ENCODE measurements around the gene OR51B2.
"Not testable (repeated sequence)": the region's sequence is repeated elsewhere in the genome, so short reads cannot be mapped to it uniquely, and the experiment has no call there.

Gene OR51B2, protein sequence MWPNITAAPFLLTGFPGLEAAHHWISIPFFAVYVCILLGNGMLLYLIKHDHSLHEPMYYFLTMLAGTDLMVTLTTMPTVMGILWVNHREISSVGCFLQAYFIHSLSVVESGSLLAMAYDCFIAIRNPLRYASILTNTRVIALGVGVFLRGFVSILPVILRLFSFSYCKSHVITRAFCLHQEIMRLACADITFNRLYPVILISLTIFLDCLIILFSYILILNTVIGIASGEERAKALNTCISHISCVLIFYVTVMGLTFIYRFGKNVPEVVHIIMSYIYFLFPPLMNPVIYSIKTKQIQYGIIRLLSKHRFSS

DNA sequence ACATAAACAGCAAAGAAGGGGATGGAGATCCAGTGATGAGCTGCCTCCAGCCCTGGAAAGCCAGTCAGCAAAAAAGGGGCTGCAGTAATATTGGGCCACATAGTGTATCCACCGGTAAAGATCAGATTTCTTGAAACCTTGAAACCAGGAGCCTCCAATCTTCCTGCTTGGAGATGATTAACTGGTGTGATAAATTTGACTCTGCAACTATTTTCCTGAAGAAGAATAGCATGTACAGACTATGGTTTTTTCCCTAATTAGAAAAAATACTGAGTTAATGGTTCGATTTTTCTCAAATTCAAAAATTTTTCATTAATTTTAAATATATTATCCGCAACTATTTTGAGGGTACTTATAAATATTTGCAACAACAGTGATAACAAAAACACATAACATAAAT lies at the start of gene OR51B2:
Gene OR51B2, minus strand, starts transcription at position 101 of the 400 bp plus-strand sequence. Its CDS starts 0 bp downstream, at position 101.
- DNase-seq = no peak

DNA sequence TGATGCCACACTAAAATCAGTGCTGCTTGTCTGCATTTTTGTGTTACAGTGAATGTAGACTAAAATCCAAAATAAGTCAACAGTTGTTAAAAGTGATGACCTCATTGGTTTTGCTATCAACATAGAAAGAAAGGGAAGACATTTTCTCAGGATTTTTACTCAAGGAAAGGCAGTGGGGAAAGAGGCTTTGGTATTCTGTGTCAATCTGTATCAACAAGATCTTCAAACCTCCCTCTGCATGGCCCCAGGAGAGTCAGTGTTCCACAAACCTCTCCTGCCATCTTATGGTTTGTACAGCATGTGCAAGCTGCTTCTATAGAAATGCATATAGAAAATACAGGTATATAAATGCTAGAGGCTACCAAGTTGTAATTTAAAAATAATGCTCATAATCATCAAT lies 45.7 kb upstream of the OR51B2 start:
- DNase-seq = no peak

DNA sequence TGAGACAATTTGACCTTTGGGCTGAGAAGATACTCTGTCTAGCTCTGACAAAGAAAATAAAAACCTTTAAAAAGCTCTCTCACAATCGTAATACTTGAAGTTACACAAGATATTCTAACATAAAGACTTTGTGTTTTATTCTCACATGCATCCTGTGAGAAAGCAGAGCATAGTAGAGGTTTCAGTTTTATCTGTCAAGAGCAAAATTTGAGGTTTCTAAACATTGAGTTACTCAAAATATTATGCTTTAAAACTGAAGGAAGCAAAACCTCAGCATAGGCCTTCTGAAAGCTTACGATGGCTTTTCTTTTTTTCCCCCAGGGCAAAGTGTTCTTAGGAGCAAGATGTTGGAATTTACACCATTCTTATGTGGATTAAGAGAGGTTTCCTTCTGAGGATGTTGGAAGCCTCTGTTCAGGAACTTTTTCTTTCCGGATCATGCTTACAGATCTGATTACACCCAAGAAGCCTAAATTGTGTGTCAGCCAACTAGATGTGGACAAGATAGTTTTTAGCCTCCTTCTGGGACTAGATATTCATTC lies 44.5 kb upstream of the OR51B2 start:
- DNase-seq = no peak

DNA sequence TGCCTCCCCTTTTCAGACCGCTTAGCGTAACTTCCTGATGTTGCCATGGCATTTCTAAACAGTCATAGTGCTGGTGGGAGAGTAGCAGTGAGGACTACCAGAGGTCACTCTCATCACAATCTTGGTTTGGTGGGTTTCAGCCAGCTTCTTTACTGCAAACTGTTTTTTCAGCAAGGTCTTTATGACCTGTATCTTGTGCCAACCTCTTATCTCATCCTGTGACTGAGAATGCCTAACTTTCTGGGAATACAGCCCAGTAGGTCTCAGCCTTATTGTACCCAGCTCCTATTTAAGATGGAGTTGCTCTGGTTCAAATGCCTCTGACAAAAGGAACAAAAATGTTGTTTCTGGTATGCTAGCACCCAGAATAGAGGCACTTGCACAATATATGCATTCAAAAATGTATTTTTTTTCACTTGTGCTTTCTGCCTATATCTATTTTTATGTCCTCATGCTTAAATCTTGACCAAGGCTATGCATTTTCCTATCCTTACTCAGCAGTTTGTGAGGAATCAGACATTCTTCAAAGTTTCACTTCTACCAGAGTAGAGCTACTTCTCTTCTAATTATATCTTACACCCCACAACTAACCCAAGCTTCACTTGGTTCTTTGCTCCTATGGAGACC lies 43.5 kb upstream of the OR51B2 start:
- no peak for DNase-seq

DNA sequence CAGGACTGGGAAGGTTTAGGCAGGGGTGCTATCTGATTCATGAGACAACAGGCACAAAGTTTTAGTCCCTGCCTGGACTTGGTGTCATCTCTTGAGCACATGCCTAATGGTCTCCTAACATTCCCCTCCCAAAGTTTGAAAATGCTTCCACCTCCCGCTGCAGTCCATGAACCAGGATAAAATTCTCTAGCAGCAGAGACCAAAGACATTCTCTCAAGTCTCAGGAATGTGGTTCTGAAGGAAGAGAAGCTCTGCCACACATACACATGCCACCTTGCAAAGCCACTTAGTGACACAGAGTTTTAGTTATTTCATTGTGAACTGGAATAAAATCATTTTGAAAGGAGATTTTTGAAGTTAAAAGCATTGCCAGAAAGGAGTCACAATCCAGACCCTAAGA lies 42.8 kb upstream of the OR51B2 start:
- no peak for DNase-seq

DNA sequence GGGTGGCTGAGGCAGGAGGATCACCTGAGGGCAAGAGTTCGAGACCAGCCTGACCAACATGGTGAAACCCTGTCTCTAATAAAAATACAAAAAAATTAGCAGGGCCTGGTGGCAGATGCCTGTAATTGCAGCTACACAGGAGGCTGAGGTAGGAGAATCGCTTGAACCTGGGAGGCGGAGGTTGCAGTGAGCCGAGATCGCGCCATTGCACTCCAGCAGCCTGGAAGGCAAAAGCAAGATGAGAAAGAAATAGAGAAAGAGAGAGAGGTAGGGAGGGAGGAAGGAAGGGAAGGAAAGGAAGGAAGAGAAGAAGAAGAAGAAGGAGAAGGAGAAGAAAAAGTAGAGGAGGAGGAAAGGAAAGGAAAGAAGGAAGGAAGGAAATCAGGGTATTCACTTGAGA lies 42.3 kb upstream of the OR51B2 start:
- not testable (repeated sequence) for DNase-seq

DNA sequence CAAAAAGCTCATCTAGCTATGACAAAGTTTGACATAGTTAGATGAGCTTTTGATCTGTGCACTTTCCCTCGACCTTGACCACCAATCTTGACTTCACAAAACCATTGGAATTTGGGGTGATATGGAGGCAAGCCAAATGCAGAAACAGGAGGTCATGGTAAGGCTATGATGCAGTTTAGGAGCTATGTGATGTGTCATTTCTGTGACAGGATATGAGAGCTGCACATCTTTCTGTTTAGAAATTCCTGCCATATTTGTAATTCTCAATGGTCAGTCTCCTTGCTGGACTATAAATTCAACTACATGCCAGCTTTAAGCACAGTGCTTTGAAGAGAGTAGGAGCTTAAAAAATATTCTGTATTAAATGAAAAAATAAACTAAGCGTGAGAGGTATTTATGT lies 40.1 kb upstream of the OR51B2 start:
- DNase-seq = no peak

DNA sequence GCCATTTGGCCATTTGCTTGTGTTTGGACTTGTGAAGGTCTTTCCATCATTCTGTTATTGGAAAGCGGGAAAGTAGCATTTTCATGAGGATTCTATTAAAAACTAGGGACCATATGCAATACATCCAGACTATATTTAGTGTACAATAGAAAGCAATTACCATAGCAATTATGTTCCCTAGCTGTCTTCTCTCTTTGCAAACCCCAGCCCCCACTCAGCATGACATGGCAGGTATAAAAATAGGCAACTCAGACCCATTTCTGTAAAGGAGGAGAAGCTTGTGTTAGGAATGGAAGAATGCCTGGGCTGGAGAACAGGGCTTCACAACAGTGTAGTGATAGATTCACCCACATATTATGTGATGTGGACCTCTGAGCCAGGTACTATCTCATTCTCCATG lies 39.6 kb upstream of the OR51B2 start:
- DNase-seq = no peak

DNA sequence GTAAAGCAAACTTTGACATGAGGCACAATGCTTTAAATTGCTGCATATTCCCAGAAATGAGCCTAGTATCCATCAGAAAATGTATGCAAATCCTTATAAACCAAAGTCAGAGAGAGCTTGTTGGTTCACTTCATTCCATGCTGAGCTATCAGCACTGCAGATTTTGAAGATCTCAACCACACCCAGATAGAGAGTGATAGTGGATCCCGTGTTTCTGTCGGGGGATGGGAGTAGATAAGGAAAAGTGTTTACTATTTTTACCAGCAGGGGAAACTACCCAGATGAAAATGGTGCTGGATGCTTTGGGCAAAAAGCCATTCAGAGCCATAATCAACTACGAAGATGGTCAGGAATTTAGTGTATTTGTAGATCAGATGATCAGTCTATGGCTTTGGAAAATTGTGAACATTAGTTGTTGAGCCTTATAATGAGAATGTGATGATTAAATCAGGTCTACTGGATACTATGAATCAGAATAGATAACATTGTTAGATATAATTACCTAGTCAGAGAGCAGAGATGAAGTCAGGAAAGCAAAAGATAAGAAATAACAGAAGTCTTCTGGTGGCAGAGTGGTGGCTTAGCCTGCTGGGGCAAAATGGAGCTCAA lies 38.0 kb upstream of the OR51B2 start:
- DNase-seq = no peak

DNA sequence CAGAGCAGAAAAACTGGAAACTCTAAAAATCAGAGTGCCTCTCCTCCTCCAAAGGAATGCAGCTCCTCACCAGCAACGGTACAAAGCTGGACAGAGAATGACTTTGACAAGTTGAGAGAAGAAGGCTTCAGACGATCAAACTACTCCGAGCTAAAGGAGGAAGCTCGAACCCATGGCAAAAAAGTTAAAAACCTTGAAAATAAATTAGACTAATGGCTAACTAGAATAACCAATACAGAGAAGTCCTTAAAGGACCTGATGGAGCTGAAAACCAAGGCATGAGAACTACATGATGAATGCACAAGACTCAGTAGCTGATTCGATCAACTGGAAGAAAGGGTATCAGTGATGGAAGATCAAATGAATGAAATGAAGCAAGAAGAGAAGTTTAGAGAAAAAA lies 31.9 kb upstream of the OR51B2 start:
- DNase-seq = not testable (repeated sequence)

DNA sequence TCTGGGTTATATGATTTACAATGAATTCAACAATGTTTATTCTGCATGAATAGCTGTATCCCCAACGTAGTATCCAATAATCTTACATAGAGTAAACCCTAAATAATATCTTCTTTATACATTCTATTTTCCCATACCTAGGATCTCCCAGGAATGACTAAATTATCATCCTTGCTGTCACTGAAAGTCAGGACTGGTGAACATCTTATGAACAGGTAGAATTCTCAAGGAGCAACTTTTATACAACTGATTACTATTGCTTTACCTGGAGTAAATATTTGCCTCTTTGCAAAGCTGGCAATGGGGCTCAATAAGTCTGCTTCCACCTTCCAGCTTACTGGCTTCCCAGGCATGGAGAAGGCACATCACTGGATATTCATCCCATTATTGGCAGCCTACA lies 27.1 kb upstream of the OR51B2 start, which contains the start of gene OR51B6:
Gene OR51B6, plus strand, starts transcription at position 301 of the 400 bp plus-strand sequence. Its CDS starts 0 bp downstream, at position 301.
- DNase-seq = no peak

DNA sequence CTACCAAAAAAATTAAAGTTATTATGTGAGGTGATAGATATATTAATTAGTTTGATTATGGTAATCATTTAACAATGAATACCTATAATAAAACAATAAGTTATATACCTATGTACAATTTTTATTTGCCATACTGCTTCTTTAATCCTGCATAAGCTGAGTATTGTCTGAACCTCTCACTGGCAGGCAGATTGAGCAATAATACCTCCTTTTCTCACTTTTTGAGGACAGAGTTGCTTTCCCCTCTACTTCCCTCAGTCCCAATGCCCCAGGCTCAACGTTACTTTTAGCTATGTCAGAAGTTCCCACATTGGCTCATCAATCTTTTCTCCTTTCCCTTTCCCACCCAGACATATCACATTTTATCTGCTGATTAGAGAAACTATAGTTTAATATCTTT lies 25.5 kb upstream of the OR51B2 start:
- no peak for DNase-seq

DNA sequence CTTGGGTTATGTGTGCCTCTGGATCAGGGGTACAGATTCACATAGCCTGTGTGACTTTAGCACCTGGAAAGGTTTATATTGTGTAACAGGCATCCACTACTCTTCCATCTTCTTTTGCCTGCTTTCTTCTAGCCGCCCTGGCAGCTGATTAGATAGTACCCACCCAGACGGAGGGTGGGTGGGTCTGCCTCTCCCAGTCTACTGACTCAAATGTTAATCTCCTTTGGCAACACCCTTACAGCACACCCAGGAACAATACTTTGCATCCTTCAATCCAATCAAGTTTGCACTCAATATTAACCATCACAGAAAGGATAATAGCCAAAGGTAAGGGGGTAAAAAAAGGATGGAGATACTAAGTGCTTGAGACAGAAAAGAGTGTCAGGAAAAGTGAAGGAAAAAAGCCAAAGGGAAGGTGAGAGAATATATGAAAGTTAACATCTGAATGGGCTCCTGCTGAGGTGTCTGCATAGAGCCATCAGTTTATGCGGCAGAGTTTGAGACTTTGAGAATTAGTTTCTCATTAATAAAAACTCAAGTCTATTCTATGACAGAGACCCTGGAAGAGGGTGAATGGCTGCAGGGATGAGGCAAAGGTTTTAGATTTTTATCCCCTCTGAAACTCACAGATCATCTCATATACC lies 24.6 kb upstream of the OR51B2 start:
- no peak for DNase-seq

DNA sequence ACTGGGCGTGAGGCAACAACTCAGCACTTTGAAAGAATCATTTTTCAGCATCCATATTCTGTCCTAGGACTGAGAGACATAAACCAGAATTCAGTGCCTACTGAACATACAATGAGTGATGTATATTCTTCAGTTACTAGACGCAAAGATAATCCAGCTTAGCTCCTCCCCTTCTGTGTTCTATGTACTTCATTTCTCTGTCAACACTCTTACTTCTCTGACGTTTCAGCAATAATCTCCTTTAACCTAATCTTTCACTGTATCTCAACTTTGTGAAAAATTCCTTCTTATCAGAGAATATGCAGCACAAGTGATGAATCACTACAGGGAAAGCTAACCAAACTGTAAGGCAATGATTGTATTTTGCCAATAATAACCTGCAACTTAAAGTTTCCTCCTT lies 21.7 kb upstream of the OR51B2 start:
- no peak for DNase-seq

DNA sequence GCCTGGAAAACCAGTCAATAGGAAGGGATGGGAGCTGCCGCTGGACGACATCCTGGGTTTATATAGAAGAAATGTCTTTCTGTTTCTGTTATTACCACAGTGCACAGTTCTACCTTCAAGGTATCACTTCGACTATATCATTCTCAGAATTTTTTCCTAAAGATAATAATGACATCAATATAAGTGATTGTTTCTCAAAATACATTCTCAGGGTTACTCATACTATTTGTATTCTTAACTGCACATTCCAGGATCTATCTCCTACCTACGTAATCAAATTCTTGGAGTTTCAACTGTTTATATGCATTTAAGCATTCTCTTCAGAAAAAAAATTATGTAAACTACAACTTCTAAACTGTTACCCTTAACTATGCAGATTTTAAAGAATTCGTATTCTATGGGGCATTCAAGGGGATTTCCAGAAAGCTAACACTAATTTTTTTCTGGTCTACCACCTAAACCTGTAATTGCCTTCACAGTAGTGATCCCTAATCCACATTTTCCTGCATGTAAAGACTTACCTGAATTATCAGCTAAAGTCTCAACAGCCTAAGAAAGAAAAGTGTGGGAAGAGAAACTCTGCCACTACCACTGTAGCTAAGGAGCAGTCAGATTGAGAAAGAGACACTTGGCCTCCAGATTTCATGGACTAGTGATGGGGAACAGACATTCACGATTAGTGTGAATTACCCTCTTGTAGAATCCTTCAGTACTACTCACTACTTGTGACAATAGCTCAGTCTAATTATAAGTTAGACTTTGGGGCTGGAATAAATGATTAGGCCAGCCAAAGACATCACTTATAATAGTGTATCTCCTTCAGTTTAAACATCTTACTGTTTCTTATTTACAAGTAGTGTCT lies 19.6 kb upstream of the OR51B2 start, which contains the start of gene OR51B5:
Gene OR51B5, minus strand, starts transcription at position 51 of the 862 bp plus-strand sequence. Its CDS starts 0 bp downstream, at position 51.
- no peak for DNase-seq

DNA sequence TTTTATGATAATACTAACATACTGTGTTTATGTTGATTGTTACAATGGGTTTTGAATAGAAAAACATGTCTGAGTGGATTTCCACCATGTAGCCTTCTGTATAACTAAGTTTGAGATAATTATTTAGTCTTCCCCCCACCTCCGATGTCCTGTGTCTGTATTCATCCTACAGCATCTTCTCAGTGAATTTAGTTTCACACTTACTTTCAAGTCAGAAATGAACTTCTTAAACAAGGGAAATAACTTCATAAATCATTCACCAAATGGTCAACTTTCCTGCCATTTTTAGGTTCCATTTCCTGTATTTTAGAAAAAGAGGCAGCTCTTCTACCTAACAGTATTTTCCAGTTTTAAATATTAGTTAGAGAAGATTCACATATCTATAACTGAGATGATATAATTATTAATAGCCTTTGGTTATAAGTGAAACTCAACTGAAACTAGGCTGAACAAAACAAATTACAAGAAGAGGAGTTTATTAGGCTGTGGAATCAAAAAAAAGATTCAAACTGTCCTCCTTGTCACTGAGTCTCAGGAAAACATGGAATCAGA lies 15.8 kb upstream of the OR51B2 start:
- DNase-seq = no peak

DNA sequence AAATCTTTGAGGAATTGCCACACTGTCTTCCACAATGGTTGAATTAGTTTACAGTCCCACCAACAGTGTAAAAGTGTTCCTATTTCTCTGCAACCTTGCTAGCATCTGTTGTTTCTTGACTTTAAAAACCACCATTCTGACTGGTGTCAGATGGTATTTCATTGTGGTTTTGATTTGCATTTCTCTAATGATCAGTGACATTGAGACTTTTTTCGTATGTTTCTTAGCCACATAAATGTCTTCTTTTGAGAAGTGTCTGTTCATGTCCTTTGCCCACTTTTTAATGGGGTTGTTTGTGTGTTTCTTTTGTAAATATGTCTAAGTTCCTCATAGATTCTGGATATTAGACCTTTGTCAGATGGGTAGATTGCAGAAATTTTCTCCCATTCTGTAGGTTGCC lies 13.2 kb upstream of the OR51B2 start:
- not testable (repeated sequence) for DNase-seq

DNA sequence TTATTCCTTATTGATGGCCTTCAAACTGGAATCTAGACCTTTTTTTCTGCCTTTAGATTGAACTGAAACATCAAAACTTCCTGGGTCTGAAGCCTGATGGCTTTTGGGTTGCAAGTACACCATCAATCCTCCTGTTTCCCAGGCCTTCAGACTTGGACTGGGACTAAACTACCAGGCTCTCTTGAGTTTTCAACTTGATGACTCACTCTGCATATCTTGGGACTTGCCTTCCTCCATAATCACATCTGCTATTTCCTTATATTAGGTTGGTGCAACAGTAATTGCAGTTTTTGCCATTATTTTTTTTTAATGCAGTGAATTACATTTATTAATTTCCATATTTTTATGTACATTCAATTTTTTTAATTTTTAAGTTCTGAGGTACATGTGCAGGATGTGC lies 12.2 kb upstream of the OR51B2 start:
- no peak for DNase-seq

DNA sequence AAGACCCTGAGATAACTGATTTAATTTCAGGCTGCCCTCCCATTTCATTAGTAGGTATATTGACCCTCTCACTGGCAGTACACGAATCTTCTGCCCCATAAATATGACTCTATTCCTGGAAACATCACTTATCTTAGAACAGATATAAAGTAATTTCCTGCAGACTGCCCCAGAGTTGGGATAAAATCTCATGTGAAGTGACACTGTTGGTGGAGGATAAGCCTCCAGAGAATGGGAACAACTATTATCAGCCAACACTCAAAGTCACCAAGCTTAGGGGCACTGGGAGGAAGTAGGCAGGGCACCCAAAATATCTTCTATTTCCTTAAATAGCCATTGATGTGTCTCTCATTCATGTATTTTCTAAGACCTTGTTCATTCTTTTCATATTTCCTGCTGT lies 11.1 kb upstream of the OR51B2 start:
- no peak for DNase-seq

DNA sequence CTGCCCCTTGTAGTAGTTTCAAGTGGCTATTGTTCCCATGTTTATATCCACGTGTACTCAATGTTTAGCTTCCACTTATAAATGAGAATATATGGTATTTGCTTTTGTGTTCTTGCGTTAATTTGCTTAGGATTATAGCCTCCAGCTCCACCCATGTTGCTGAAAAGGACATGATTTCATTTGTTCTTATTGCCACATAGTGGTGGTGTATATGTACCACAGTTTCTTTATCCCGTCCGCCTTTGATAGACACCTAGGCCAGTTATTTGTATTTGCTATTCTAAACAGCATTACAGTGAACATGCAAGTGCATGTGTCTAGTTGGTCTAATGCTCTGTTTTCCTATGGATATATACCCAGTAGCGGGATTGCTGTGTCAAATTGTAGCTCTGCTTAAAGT lies 6.8 kb downstream of the OR51B2 start:
- no peak for DNase-seq

DNA sequence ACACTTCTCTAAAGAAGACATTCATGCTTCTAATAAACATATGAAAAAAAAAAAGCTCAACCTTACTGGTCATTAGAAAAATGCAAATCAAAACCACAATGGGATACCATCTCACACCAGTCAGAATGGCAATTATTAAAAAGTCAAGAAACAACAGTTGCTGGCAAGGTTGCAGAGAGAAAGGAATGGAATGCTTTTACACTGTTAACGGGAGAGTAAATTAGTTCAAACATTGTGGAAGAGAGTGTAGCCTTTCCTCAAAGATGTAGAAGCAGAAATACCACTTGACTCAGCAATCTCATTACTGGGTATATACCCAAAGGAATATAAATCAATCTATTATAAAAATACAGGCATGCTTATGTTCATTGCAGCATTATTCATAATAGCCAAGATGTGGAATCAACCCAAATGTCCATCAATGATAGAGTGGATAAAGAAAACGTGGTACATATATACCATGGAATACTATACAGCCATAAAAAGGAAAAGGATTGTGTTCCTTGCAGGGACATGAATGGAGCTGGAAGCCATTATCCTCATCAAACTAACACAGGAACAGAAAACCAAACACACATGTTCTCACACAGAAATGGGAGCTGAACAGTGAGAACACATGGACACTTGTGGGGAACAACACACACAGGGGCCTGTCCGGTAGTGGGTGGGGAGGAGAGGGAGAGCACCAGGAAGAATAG lies 10.6 kb downstream of the OR51B2 start:
- not testable (repeated sequence) for DNase-seq

Measured in NCI-H187 treated with DMSO at 0.1 percent for 48 hours (cell line).